ENCODE measurements around the gene NFKBIB. TPM values are rescaled to one million over a fixed set of nuclear protein-coding genes. Genes with fewer than 3 reads are reported as not detected.

NFKBIB gene
- total and polyA plus RNA-seq, 2 donors (not counting 3 experiments of a cell fraction or from before 2014, with no cell fraction given), result 25.0 to 30.8 TPM

DNA sequence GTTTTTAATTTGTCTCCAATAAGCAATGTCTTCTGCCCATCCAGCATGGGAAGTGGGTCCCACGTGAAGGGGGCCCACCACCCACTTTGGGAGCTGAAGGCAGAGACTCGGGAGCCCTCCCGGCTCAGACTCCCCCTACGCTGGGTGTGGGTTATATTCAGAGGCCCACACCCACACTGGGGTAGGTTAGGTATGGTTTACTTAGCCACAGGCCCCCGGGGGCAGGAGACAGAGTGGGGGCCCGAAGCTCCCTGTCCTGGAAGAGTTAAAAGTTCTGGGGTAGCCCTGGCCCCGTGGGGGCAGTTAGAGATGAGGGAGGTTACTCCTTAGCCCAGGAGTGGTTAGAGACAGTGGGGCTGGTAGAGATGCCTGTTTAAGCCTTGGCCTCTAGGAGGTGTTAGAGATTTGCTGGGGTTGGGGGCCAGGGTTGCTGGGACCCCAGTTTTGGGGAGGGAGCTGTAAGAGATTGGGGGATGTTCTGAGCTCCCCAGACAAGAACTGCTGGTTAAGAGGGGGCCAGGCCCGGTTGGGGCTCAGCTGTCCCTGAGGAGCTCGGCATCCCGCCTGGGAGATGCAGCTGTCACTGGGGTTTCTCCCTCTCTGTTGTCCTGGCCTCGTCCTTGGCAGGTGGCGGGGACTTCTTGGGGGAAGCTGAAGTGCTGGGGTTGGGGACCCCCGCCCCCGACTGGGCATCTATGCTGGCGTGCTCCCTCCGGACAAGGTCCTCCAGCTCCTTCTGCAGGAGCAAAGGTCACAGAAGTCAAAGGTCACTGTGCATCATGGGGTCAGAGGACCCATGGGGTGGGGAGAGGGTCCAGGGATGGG, 21.0 kb upstream of the NFKBIB start:
- TF ChIP-seq GATA2 (IDR thresholded peaks at IDR 0.05; ENCODE audit: insufficient read depth, insufficient read length, low read depth, low read length) (no peak), FOS (IDR thresholded peaks at IDR 0.05; ENCODE audit: borderline replicate concordance, insufficient read depth, low read length) (no peak), MYC (IDR thresholded peaks at IDR 0.05; ENCODE audit: low read depth, low read length) (no peak), EZH2 (IDR thresholded peaks at IDR 0.05; ENCODE audit: borderline replicate concordance, low read depth, low read length, severe bottlenecking) (no peak), CTCF (IDR thresholded peaks at IDR 0.05; ENCODE audit: extremely low read depth in 1 of 2, insufficient read depth in 1 of 2, low read depth in 1 of 2, low read length in 2 of 2) (no peak), JUN (IDR thresholded peaks at IDR 0.05; ENCODE audit: borderline replicate concordance, insufficient read depth, insufficient read length, low read depth) (no peak), POLR2AphosphoS5 (IDR thresholded peaks at IDR 0.05; ENCODE audit: insufficient read depth, low read depth, low read length) (no peak), POLR2A (IDR thresholded peaks at IDR 0.05; ENCODE audit: low read depth, low read length) (no peak)
- TF ChIP-seq, protein P1, sequence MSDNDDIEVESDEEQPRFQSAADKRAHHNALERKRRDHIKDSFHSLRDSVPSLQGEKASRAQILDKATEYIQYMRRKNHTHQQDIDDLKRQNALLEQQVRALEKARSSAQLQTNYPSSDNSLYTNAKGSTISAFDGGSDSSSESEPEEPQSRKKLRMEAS (IDR thresholded peaks at IDR 0.05; ENCODE audit: insufficient read depth, insufficient read length), result no peak
- dilution Hi-C loops (cut with MboI; ENCODE audit: extremely low pct_ligation_motif_present, low sequenced_read_pairs) (no loop called here), intact Hi-C loops (cut with micrococcal nuclease) (no loop called here)
- H4K20me1 ChIP-seq (replicated peaks; ENCODE audit: control insufficient read depth, extremely low read depth, insufficient read depth, low read length), result no peaks in the 10 kb centered on the region
- POLR2A ChIA-PET, result no interaction called here
- TSS peak; percentile 51 for BruUV-seq (replicated peaks)
- H2AFZ ChIP-seq (ENCODE audit: low read depth, low read length), result peak overlapping the region; percentile 51
- no peaks in the 10 kb centered on the region for H3K27me3 ChIP-seq (ENCODE audit: control insufficient read depth in 2 of 2, insufficient read depth in 2 of 2, low read length in 2 of 2)
- peak overlapping the region; percentile 28 for H3K27ac ChIP-seq (ENCODE audit: insufficient read depth, low read depth, low read length)
- no peaks in the 10 kb centered on the region for H3K9me1 ChIP-seq (replicated peaks; ENCODE audit: control insufficient read depth, extremely low read depth, insufficient read depth, low read length)
- peak overlapping the region; percentile 12 for H3K9ac ChIP-seq (replicated peaks; ENCODE audit: extremely low read depth, insufficient read depth, low read length)
- peaks cover 13% of the 10 kb centered on the region for H3K4me1 ChIP-seq (ENCODE audit: control insufficient read depth, extremely low read depth, insufficient read depth, low read length)
- H3K79me2 ChIP-seq (ENCODE audit: control insufficient read depth, insufficient read depth, low read length), result no peaks in the 10 kb centered on the region
- H3K9me3 ChIP-seq (replicated peaks; ENCODE audit: control insufficient read depth, insufficient read depth, low read length), result no peaks in the 10 kb centered on the region
- CTCF ChIA-PET, result interaction anchor here (1.0 to 2.7 kb wide), 4 partner anchors 9 to 52 kb away, joined by 3 to 18 read pairs (median 7); partner anchors contain the start of genes MRPS12 and SARS2
- no peak overlapping the region for H3K4me3 ChIP-seq (replicated peaks in 1 of 3; ENCODE audit: insufficient read depth in 1 of 3, low read depth in 1 of 3, low read length in 3 of 3)
- DNase-seq (ENCODE audit: low read depth, low spot score), result no peak
- no peak for FAIRE-seq
- no peak overlapping the region for H3K4me2 ChIP-seq (ENCODE audit: insufficient read depth, low read length)
- peaks cover 0 to 9% of the 10 kb centered on the region in 2 experiments for H3K36me3 ChIP-seq (ENCODE audit: control insufficient read depth in 2 of 2, extremely low read depth in 1 of 2, insufficient read depth in 2 of 2, low read length in 2 of 2)

All from endothelial cell of umbilical vein (primary cell).